Retinal pigment epithelial cell (primary cell): ENCODE data around the gene NCBP3.

ENCODE experiments used
- DNase-seq: peaks from one replicate; pipeline ENCODE4 v3.0.0-alpha.2; 2010; ENCODE audit warnings: low read depth
- H3K4me3 ChIP-seq: 2 replicates; pipeline ENCODE4 v1.5.1; 2011; ENCODE audit warnings: mild to moderate bottlenecking, low read length, control low read depth, moderate library complexity
- CTCF ChIP-seq: conservative IDR thresholded peaks from 2 replicates; pipeline ENCODE4 v1.5.1; 2011; ENCODE audit warnings: low read depth, low read length, control low read depth, inconsistent platforms

The NCBP3 gene

GRCh38 chr17:3765981-3766380, 80.1 kb downstream of the NCBP3 start:
- H3K4me3 ChIP-seq = no peak overlapping the region
- no peak for TF ChIP-seq CTCF
- no peak for DNase-seq

GRCh38 chr17:3763777-3764170, 82.3 kb downstream of the NCBP3 start:
- no peak overlapping the region for H3K4me3 ChIP-seq
- no peak for DNase-seq
- TF ChIP-seq CTCF = no peak

DNA sequence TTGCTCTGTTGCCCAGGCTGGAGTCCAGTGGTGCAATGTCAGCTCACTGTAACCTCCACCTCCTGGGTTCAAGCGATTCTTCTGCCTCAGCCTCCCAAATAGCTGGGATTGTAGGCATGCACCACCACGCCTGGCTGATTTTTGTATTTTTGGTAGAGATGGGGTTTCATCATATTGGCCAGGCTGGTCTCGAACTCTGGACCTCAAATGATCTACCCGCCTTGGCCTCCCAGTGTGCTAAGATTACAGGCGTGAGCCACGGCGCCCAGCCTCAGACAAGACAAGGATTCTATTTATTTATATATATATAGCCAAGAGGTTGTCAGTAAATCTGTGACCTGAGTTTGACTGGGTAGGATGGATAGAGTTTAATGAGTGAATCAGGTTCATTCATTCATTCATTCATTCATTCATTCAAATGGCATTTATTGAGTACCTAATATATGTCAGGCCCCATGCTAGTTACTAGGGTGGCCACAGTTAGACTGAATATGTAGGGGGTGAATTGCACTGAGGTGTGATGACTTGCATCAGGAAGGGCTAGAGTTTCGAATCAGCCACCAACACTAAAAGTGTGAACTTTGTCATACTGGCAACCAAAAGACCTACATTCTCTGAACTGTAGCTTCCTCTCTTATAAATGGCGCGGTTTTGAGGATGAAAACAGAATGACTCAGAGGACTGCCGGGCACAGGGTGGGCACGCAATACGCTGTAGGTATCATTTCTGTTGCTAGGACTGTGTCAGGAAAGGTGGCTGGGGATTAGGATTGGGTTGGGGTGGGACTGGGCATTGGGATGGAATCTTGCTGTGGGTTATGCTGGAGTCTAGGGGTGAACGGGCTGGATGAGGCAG, 82.9 kb downstream of the NCBP3 start:
- H3K4me3 ChIP-seq = no peak overlapping the region
- no peak for DNase-seq
- TF ChIP-seq CTCF = no peak

DNA sequence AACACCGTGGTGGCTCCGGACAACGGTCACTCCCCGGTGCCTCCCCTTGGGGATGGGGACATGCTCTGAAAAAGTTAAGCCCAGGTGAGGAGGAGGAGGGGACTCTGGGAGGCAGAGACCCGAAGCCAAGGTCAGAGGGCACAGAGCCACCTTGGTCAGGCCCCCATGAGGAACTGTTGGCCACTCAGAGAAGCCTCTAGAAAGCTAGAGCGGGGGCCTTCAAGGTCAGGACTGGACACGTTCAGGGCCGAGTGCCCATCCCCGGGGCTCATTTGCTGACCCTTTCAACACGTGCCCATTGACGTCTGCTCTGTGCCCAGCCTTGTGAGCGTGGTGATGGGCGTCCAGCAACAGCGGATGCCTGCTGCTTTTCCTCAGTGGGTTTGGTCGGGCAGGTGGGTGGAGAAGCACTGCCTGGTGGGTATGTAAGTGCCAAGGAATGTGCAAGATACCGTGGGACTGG, 84.1 kb downstream of the NCBP3 start:
- DNase-seq = no peak
- no peak for TF ChIP-seq CTCF
- H3K4me3 ChIP-seq = no peak overlapping the region

GRCh38 chr17:3761036-3761917, 84.8 kb downstream of the NCBP3 start:
- no peak for TF ChIP-seq CTCF
- DNase-seq = no peak
- H3K4me3 ChIP-seq = no peak overlapping the region

DNA sequence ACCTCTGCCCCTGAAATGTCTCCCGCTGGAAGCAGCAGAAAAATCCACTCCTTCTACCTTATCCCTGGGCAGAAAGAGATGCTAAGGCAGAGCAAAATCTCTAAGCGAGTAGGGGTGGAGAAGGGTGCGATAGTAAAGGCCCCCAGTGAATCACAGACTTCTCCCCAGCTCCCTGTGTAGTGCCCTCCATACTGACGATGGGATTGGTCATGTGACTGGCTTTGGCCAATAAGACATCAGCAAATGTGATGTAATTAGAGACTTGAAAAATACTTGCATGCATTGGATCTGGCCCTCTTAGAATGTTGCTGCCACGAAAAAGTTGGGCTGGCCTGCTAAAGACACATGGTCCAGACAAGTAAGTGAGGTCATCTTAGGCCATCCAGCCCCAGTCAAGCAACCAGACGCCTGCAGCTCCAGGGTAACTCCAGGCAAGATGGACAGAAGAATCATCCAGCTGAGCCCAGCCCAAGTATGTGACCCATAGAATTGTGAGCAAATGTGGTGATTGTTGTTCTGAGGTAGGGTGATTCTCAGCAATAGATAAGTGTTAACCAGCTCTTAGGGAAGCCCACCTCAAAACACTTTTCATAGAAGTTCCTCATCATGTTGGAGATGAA, 86.3 kb downstream of the NCBP3 start:
- no peak for TF ChIP-seq CTCF
- DNase-seq = no peak
- H3K4me3 ChIP-seq = no peak overlapping the region
